IPS DF 6.9 (cell line): ENCODE results near the gene PELI1.
"Not testable (repeated sequence)": the region's sequence is repeated elsewhere in the genome, so short reads cannot be mapped to it uniquely, and the experiment has no call there.

ENCODE experiments used
- DNase-seq: peaks from one replicate; pipeline ENCODE4 v3.0.0-alpha.2; 2013; ENCODE audit warnings: low read depth, low spot score
- H3K27ac ChIP-seq: one replicate; pipeline ENCODE4 v1.5.1; 2013; ENCODE audit warnings: low read length, control low read depth
- H3K27me3 ChIP-seq: 2 replicates; pipeline ENCODE4 v1.6.1; 2013; ENCODE audit warnings: mild to moderate bottlenecking, low read length; ENCODE audit not compliant: control insufficient read depth, insufficient read depth
- H3K36me3 ChIP-seq: 2 replicates; pipeline ENCODE4 v1.6.1; 2013; ENCODE audit warnings: low read length; ENCODE audit not compliant: control insufficient read depth, insufficient read depth
- H3K4me1 ChIP-seq: 2 replicates; pipeline ENCODE4 v1.6.1; 2013; ENCODE audit warnings: low read length; ENCODE audit not compliant: control insufficient read depth, insufficient read depth
- H3K4me3 ChIP-seq: 2 replicates; pipeline ENCODE4 v1.5.1; 2013; ENCODE audit warnings: mild to moderate bottlenecking, low read length
- H3K9me3 ChIP-seq: 2 replicates; pipeline ENCODE4 v1.6.1; 2013; ENCODE audit warnings: low read length, inconsistent platforms; ENCODE audit not compliant: control insufficient read depth, insufficient read depth
- WGBS: extraction: QIAGEN DNeasy Blood & Tissue Kit; methylation state at CpG from one replicate; pipeline ENCODE4 v1.1.7; 2013; ENCODE audit warnings: mixed read lengths, missing lambda C conversion rate; ENCODE audit not compliant: insufficient read length, insufficient coverage; 5-methylcytosine and 5-hydroxymethylcytosine counted together

PELI1 gene

DNA sequence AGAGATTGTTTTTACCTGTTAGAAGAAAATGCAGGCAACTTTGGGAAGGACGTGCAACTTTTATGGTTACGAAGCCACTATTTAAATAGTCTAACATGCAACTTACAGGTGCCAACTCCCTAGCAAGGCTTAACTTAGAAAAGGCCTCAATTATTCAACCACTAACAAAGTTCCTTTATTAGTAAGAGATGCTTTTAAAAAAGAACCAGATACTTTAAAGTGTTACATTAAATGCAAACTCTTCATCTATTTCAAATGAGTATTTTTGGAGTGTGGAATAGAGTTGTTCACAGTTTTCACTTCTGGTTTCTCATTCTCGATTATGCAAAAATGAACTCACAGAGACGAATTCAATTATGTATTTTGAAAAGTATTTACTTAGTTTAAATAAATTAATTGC is 51.7 kb downstream of the PELI1 start:
- DNase-seq, result no peak
- no CpG with 5 or more reads among the region's 4 CpGs for WGBS
- no peak overlapping the region for H3K27ac ChIP-seq
- H3K9me3 ChIP-seq, result no peaks in the 10 kb centered on the region
- H3K4me3 ChIP-seq, result no peak overlapping the region
- peaks cover 6% of the 10 kb centered on the region; the same call in 1 of the 2 replicates for H3K36me3 ChIP-seq
- H3K27me3 ChIP-seq, result no peaks in the 10 kb centered on the region
- no peaks in the 10 kb centered on the region; the same call in 1 of the 2 replicates for H3K4me1 ChIP-seq

DNA sequence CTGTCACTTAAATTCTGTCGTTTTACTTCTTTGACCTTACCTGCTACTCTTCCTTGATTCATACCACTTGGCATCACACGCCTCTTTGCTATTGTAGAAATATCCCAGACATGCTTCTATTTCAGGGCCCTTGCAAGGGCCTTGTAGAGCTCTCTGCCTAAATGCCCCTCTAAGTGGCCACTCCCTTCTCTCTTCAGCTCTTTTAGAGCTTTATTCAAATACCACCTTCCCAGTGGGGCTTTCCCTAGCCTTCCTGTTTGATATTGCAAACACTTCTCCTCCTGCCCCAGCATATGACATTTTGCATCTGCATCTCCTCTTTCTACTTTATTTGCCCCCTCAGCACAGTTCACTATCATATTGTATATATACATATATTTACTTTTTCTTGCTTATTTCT is 54.0 kb downstream of the PELI1 start:
- H3K4me1 ChIP-seq, result no peaks in the 10 kb centered on the region
- H3K36me3 ChIP-seq, result 0 out of 2 replicates have a peak, but pooled peaks cover 2% of the 10 kb centered on the region
- H3K27ac ChIP-seq, result no peak overlapping the region
- no peak overlapping the region for H3K4me3 ChIP-seq
- no peaks in the 10 kb centered on the region for H3K9me3 ChIP-seq
- H3K27me3 ChIP-seq, result no peaks in the 10 kb centered on the region
- no peak for DNase-seq
- WGBS, result no CpG with 5 or more reads among the region's 2 CpGs

DNA sequence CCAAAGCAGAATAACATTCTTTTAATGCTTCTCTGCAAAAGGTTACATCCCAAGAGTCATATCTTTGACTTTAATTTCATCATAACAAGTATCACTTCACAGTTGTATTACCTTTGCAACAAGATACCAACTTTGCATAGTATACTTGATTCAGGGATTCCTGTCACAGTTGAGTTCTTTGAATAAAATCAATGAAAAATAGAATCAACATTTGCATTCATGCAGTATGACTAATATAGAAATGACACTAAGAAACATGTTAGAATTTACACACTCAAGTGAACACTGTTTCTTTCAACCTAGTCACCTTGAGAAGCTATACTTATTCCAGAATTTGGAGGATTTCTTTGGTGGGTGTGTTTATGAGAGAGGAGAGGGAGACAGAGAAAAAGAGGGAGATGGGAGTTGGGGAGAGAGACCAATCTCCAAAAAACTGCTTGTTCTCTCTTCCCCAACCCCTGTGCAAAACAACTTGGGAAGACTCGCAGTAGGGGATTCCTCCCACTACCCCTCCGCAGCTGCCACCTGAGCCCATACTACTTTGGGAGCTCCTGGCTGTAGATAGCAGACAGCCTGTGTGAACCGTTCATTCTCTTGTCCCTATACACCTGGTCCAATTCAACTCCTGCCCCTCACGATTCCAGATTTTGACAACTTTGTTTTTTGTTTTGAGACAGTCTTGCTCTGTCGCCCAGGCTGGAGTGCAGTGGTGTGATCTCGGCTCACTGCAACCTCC is 57.7 kb downstream of the PELI1 start:
- DNase-seq, result no peak
- Histone ChIP-seq H3K27ac (no peak overlapping the region), H3K9me3 (no peaks in the 10 kb centered on the region), H3K4me1 (no peaks in the 10 kb centered on the region), H3K4me3 (no peak overlapping the region), H3K27me3 (no peaks in the 10 kb centered on the region), H3K36me3 (no peaks in the 10 kb centered on the region)
- WGBS, result no CpG with 5 or more reads among the region's 6 CpGs

DNA sequence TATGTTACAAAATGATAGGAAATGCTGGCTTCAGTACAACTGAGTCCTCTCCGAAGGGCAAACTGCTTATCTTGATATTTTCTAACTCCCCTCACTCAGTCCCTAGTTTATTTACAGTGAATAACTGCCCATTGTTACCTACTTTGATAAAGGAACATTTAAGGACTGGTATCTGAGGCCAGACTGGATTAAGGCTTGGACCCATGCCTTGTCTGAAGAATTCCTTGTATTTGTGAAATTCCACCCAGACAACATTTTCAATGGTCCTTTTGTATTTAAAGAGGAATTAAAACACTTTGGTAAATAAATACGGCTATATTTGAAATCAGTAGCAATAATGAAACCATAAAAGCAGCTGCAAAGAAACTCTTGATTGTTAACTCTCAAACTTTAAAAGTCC is 58.3 kb downstream of the PELI1 start:
- H3K27me3 ChIP-seq, result no peaks in the 10 kb centered on the region
- H3K36me3 ChIP-seq, result no peaks in the 10 kb centered on the region
- DNase-seq, result no peak
- no peaks in the 10 kb centered on the region for H3K9me3 ChIP-seq
- no peak overlapping the region for H3K4me3 ChIP-seq
- H3K4me1 ChIP-seq, result no peaks in the 10 kb centered on the region
- WGBS, result no CpG with 5 or more reads among the region's 2 CpGs
- H3K27ac ChIP-seq, result no peak overlapping the region

DNA sequence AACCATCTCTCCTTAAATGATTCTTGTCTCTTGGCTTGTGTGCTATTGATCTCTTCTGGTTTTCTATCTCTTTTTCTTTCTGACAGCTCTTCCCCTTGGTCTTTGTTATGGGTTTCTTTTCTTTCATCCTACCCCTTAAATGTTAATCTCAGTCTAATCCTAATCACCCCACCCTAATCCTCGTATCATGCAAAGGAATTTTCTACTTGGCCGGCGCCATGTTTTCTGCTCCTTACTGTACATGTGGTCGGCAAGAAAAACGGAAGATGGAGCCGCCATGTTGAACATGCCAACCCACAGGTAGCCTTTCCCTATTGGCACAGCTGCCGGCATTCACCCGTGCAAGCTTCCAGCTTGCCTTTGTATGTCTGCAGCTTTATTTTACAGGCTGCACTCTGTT is 63.2 kb downstream of the PELI1 start:
- no peaks in the 10 kb centered on the region for H3K36me3 ChIP-seq
- WGBS, result no CpG with 5 or more reads among the region's 8 CpGs
- DNase-seq, result no peak
- no peak overlapping the region for H3K27ac ChIP-seq
- H3K4me3 ChIP-seq, result no peak overlapping the region
- no peaks in the 10 kb centered on the region for H3K27me3 ChIP-seq
- H3K4me1 ChIP-seq, result no peaks in the 10 kb centered on the region
- H3K9me3 ChIP-seq, result no peaks in the 10 kb centered on the region

DNA sequence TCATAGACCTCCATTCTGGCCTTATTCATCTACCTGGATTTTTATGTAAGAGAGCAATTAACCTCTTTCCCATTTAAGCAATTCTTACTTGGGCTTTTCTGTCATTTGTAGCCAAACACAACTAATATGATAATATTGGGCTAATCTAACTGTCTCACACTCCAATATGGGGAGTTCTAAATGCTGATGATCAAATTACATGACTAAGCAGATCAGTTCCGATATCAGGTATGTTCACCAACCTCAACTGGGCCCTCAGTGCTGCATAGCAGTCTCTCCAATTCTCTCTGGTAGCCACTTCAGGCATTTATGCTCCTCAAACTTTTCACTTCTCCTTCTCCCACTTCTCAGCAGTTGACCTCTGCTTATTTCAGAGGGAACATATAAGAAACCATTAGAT is 64.0 kb downstream of the PELI1 start:
- Histone ChIP-seq H3K9me3 (no peaks in the 10 kb centered on the region), H3K4me1 (no peaks in the 10 kb centered on the region), H3K36me3 (no peaks in the 10 kb centered on the region), H3K27ac (no peak overlapping the region), H3K27me3 (no peaks in the 10 kb centered on the region), H3K4me3 (no peak overlapping the region)
- DNase-seq, result no peak
- WGBS, result no CpG with 5 or more reads among the region's 1 CpG

DNA sequence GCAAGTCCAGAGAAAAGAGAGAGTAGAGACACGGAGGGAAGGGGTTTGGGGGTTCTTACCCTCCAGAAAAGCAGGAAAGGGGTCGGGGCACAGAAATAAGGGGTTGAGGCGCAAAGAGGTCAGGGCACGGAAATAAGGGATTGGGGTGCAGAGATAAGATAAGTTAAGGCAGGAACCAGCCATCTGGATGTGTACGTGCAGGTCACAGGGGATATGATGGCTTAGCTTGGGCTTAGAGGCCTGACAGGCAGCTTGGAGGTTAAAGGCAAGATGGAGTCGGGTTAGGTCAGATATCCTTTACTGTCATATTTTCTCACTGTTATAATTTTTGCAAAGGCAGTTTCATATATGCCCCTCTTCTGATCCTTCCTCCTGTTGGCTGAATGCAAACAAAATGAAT is 64.5 kb downstream of the PELI1 start:
- no CpG with 5 or more reads among the region's 6 CpGs for WGBS
- not testable (repeated sequence) for H3K9me3 ChIP-seq, H3K27ac ChIP-seq, H3K4me1 ChIP-seq, H3K36me3 ChIP-seq, DNase-seq, H3K27me3 ChIP-seq, H3K4me3 ChIP-seq

DNA sequence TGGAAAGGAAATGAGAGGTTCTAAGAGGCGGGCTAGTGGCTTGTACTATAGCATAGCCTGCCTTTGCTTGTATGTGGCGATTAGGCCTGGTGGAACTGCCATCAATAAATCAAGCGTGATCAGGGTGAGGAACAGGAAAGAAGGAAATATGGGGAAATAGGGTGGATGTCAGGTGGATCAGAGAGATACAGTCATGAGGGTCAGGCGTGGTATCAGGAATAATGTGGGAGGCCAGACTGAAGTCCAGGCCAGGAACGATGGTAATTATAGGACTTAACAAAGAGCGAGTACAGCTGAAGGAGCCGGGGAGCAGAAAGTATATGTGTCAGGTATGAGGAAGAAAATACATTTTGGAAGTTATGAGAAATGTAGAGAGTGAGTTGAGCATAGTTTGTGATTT is 67.4 kb downstream of the PELI1 start:
- H3K9me3 ChIP-seq, DNase-seq, H3K4me3 ChIP-seq, H3K36me3 ChIP-seq, H3K4me1 ChIP-seq, H3K27ac ChIP-seq, H3K27me3 ChIP-seq: not testable (repeated sequence)
- no CpG with 5 or more reads among the region's 7 CpGs for WGBS

DNA sequence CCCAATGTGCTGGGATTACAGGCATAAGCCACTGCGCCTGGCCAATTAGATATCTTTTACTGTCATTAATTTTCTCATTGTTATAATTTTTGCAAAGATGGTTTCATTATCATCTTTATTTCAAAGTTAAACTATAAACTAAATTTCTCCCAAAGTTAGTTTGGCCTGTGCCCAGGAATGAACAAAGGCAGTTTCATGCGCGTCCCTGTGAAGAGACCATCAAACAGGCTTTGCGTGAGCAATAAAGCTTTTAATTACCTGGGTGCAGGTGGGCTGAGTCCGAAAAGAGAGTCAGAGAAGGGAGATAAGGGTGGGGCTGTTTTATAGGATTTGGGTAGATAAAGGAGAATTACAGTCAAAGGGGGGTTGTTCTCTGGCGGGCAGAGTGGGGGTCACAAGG is 69.6 kb downstream of the PELI1 start:
- not testable (repeated sequence) for H3K27me3 ChIP-seq, H3K9me3 ChIP-seq, H3K4me3 ChIP-seq, H3K27ac ChIP-seq, DNase-seq, H3K4me1 ChIP-seq, H3K36me3 ChIP-seq
- WGBS, result no CpG with 5 or more reads among the region's 6 CpGs

DNA sequence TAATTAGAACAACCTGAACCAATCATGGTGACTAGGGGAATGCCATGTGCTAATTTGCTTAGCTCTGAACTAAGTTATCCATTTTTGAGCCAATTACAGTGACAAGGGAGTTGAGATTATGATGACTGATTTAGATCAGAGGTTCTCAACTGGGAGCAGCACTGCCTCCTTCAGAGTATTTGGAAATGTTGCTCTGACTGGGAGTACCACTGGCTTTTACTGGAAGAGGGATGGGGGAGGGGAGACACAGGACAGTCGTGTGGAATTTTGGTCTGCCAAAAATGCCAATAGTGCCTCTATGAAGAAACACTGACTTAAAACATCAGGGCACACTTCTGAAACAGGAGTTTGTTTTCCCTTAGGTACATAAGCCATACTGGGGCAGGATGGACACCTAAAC is 76.9 kb downstream of the PELI1 start:
- Histone ChIP-seq H3K4me1 (no peaks in the 10 kb centered on the region; the same call in 1 of the 2 replicates), H3K4me3 (no peak overlapping the region), H3K36me3 (no peaks in the 10 kb centered on the region), H3K27ac (no peak overlapping the region), H3K27me3 (no peaks in the 10 kb centered on the region), H3K9me3 (no peaks in the 10 kb centered on the region)
- no peak for DNase-seq
- WGBS, result no CpG with 5 or more reads among the region's 1 CpG

DNA sequence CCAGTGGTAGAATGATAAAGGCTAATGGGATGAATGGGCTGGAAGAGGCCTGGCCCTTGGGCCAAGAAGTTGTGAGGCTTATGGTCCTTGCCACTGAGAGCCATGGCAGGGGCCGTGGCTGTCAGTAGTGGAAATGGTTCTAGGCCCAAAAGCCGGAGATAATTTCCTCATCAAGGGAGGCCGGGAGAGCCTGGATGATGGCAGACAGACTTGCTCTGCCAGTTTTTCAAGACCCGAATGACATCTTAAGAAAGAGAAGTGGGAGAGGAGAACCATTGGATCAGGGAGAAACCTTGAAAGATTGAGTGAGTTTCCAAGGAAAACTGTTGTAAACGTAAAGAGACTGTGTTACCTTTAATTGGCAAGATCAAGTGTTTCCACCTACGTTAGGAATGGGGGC is 78.7 kb downstream of the PELI1 start:
- Histone ChIP-seq H3K27ac (no peak overlapping the region), H3K36me3 (no peaks in the 10 kb centered on the region), H3K4me1 (no peaks in the 10 kb centered on the region), H3K27me3 (no peaks in the 10 kb centered on the region), H3K9me3 (no peaks in the 10 kb centered on the region), H3K4me3 (no peak overlapping the region)
- no CpG with 5 or more reads among the region's 6 CpGs for WGBS
- DNase-seq, result no peak
